NCI-H345 treated with DMSO at 0.1 percent for 48 hours (cell line): ENCODE measurements around the gene ACD.

Experiments used
- DNase-seq: peaks from one replicate; lab custom pipeline; 2025; ENCODE audit not compliant: unreplicated experiment; lab: John Stamatoyannopoulos, UW

ACD gene

DNA sequence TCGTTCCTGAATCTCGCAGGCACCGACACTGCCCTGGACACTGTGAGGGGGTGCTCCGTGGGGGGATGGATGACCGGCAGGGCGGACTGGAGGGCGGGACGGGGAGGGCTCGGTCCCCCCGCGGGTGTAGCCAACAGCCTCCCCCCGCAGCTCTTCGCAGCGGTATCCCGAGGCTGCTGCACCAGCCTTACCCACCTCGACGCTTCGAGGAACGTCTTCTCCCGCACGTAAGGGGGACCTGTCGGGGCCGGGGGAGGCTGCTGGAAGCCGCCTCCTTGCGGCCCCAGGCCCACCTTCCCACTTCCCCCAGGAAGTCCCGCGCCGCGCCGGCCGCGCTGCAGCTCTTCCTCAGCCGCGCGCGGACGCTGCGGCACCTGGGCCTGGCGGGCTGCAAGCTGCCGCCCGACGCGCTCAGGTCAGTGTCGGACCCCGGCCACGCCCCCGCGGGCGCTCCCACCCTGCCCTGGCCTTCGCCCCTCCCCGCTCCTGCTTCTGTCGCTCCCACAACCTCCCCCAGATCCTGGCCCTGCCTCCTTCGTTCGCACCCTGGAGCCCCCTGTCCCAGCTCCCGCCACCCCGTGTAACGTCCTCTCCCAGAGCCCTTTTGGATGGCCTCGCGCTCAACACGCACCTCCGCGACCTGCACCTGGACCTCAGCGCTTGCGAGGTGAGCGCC lies 11.8 kb downstream of the ACD start:
- no peak for DNase-seq

DNA sequence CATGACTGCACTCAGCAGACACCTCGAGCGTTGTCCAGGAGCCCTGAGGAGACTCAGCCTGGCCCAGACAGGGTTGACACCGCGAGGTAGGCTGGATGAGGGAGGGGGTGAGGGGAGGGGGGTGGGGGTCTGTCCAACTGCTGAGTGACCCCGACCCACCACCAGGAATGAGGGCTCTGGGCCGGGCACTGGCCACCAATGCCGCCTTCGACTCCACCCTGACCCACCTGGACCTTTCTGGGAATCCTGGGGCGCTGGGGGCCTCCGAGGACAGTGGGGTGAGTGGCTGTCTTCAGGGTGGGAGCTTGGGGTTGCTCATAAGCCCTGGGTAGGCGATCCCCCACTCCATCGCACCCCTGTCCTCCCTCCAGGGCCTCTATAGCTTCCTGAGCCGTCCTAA lies 12.4 kb downstream of the ACD start:
- no peak for DNase-seq

DNA sequence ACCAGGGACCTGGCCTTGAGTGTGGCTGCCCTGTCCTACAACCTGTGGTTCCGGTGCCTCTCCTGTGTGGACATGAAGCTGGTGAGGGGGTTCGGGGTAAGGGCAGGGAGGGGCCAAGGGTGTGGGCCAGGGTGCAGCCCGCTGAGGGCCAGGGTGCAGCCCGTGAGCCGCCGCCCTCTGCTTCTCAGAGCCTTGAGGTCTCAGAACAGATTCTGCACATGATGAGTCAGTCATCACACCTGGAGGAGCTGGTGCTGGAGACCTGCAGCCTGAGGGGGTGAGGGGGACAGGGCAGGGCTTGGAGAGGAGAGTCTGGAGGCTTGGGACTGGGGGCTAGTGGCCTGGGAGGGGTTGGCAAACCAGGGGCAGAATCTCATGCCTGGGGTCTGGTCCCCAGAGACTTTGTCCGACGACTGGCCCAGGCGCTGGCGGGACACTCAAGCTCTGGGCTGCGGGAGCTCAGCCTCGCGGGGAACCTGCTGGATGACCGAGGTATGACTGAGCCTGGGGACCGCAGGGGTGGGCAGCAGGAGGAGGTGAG lies 12.9 kb downstream of the ACD start:
- no peak for DNase-seq

DNA sequence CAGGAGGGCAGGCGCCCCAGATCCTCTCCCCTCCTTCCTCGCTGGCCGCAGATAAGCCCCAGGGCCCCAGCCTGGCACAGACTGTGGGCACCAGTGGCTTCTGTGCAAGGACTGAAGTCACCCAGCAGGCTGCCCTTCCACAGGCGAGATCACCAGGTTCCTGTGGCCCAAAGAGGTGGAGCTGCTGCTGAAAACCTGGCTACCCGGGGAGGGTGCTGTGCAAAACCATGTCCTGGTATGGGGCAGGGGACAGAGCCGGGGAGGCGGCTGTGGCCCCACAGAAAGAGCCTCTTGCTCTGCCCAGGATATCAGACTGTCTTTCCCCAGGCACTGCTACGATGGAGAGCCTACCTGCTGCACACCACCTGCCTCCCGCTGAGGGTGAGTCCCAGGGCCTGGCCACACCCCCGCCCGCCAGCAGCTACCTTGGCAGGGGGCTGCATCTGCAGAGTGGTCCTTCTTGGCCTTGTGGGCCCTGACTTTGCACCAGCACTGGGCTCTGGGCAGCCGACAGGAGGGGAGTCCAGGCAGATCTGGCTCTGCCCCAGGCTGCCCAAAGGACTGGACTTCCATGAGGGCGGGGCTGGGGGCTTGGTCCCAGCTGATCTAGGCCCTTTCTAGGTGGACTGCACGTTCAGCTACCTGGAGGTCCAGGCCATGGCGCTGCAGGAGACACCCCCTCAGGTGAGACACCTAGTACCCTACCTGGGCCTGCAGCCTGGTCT lies 14.5 kb downstream of the ACD start:
- no peak for DNase-seq

DNA sequence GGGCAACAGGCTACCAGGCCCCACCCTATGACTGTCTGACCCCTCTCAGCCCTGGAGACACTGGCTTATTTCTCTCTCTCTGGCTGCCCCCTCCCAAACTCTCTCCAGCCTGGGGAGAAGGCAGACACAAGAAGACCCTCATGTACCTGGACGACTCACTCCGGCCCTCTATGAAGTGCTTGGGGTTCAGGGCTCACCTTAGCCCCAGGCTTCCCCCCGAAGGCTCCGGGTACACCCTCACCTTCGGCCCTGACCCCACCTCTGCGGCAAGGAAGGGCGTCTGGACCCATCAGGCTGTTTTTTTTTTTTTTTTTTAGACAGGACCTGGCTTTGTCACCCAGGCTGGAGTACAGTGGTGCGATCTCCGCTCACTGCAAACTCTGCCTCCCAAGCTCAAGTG lies 16.0 kb downstream of the ACD start:
- no peak for DNase-seq

DNA sequence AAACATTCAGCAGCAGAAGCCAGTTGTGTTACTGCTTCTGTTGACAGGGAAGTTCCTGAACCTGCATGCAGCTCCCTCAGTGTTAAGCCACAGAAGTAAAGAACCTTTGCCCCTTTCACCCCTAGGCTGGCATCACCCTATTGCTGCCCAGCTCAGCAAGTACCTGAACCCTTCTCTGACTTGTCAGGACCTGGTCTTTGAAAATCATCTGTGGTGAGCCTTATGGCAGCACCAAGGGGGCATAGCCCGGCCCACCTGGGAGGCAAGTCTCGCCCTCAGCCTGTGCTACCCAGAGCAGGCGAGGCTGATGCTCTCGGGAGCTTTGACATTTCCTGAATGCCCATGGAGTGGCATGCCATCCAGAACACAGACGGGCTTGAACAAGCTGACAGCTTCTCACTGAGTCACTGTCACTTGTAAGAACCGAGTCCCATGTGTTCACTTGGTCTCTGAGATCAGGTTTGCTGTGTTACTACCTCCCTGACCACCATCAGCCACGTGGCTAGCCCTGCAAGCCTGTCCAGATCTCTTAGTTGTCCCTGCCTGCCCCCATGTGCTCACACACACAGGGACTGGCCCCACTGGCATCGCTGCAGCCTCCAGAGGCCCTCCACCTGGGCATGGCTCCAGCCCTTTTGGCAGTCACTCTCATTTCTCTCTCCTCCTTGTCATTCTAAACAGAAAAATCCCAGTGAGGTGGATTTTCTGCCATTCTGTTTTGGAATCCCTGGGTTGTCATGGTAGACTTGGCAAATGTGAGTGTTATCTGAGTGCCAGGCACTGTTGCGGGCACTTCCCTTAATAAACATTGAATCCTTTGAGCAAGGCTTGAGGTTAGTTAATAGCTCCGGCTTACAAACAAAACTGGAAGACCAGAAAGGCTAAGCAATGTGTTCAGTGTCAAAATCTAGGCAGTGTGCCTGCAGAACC lies 18.0 kb downstream of the ACD start:
- no peak for DNase-seq

DNA sequence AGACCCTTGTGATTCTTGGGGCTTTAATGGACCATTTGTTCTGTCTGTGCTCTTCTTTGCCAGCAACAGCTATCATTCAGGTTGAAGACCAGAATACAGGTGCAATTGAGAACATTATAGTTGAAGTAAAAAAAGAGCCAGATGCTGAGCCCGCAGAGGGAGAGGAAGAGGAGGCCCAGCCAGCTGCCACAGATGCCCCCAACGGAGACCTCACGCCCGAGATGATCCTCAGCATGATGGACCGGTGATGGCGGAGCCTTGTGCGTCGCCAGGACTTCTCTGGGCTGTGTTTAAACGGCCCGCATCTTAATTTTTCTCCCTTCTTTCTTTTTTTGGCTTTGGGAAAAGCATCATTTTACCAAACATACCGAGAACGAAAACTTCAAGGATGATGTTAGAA lies 22.4 kb downstream of the ACD start:
- no peak for DNase-seq

DNA sequence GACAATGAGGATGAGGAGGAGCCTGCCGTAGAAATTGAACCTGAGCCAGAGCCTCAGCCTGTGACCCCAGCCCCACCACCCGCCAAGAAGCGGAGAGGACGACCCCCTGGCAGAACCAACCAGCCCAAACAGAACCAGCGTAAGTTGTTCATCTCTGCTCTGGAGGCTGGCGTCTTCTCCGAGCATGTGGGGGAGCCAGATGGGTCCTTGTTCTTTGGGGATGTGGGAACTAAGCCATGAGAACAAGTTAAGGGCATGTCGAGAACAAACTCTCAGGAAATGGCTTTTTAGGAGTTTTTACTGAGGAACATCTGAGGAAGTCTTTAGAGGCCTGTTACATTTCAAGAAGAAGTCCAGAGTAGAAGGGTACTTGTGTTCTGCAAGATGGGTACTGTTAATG lies 23.3 kb downstream of the ACD start:
- no peak for DNase-seq

DNA sequence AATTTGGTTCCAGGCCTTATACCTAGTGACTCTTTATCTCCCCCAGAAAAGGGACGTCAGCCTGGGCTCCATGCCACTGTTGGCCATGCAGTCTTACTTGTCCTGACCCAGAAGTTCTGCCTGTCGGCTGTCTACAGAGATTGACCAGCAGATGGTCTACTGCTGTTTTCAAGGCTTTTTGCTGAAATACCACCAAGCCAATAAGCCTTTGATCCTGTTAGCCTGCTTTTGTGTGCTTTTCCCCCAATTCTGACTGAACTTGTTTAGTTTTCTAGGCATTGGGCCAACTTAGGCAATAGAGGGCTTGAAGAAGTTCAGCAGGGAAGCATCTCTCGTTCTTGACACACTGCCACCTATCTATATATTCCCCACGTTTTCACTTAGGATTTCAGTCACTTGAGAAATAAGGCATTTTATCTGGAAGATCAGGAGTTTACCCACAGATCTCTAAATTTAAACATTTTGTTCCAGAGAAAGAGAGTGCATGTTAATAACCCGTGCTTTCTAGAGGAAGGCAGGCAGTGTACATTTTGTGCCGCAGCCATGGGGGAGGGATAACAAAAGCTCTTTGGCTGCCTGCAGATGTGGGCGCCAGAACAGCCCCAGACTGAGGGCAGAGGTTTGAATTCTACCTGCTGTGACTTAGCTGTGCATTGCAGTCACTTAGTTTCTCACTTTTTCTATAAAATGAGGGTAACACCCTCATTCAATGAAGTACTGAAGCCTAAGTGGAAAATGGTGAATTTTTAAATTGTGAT lies 27.5 kb downstream of the ACD start:
- DNase-seq = no peak

DNA sequence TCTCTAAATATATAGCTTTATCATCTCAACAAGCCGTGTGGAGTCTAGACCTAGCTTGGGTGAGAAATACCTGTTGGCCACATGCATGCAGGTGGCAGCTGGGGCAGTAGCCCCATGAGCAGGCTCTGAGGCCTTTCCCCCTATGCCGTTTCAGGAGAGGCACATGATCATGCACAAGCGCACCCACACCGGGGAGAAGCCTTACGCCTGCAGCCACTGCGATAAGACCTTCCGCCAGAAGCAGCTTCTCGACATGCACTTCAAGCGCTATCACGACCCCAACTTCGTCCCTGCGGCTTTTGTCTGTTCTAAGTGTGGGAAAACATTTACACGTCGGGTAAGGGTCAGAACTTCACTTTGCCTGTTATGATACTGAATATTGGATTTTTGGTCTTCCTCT lies 31.8 kb downstream of the ACD start:
- no peak for DNase-seq

DNA sequence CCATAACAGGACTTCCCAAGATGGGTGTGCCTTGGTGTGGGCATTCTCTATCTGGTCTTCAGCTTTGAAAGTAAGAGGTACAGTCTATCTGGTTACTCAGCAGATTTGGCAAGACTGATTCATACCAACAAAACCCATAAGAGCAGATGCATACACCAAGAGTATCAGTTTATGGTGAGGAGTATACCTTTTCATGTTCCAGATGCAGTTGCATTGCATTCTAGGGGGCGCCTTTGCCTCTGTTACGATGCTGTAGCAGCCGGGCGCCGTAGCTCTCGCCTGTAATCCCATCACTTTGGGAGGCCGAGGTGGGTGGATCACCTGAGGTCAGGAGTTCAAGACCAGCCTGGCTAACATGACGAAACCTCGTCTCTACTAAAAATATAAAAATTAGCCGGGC lies 46.3 kb downstream of the ACD start:
- DNase-seq = no peak

DNA sequence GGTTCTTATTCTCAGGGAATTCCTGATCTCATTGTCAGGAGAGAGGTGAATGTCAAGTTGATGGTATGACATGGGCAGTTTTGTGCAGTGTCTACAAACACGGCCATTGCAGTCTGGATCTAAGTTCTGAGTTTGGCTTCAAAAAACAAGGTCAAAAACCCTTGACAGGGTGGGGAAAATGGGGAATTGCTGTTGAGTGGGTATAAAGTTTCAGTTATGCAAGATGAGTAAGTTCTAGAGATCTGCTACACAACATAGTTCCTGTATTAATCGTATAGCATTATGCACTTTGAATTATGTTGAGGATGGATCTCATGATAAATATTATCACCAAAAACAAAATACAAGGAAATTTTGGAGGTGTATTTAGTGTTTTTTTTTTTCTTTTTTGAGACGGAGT lies 51.7 kb downstream of the ACD start:
- DNase-seq = no peak
